ENCODE data around the gene SMOC1.

Gene SMOC1

GRCh38 chr14:69921052-69921451 lies 41.8 kb downstream of the SMOC1 start:
- no peak for TF ChIP-seq CTCF (IDR thresholded peaks at IDR 0.05; ENCODE audit: low read length, missing control alignments)
- DNase-seq (ENCODE audit: low read depth): no peak
- H3K4me3 ChIP-seq (replicated peaks; ENCODE audit: low read depth, low read length): no peak overlapping the region

- H3K4me3 ChIP-seq (replicated peaks; ENCODE audit: low read depth, low read length): no peak overlapping the region
- DNase-seq (ENCODE audit: low read depth): no peak
- no peak for TF ChIP-seq CTCF (IDR thresholded peaks at IDR 0.05; ENCODE audit: low read length, missing control alignments)
Measured at GRCh38 chr14:69922198-69922597, 43.0 kb downstream of the SMOC1 start.

- no peak for TF ChIP-seq CTCF (IDR thresholded peaks at IDR 0.05; ENCODE audit: low read length, missing control alignments)
- no peak for DNase-seq (ENCODE audit: low read depth)
Measured at GRCh38 chr14:69924201-69924600, 45.0 kb downstream of the SMOC1 start.

GRCh38 chr14:69928111-69928523 lies 48.9 kb downstream of the SMOC1 start:
- DNase-seq (ENCODE audit: low read depth): no peak
- no peak for TF ChIP-seq CTCF (IDR thresholded peaks at IDR 0.05; ENCODE audit: low read length, missing control alignments)
- no peak overlapping the region for H3K4me3 ChIP-seq (replicated peaks; ENCODE audit: low read depth, low read length)

More at GRCh38 chr14:69924201-69924600, 45.0 kb downstream of the SMOC1 start:
- no peak overlapping the region for H3K4me3 ChIP-seq (replicated peaks; ENCODE audit: low read depth, low read length)

GRCh38 chr14:69930780-69931379 lies 51.7 kb downstream of the SMOC1 start:
- no peak for TF ChIP-seq CTCF (IDR thresholded peaks at IDR 0.05; ENCODE audit: low read length, missing control alignments)
- DNase-seq (ENCODE audit: low read depth): no peak
- H3K4me3 ChIP-seq (replicated peaks; ENCODE audit: low read depth, low read length): no peak overlapping the region

GRCh38 chr14:69931960-69932359 lies 52.7 kb downstream of the SMOC1 start:
- no peak overlapping the region for H3K4me3 ChIP-seq (replicated peaks; ENCODE audit: low read depth, low read length)
- no peak for DNase-seq (ENCODE audit: low read depth)
- TF ChIP-seq CTCF (IDR thresholded peaks at IDR 0.05; ENCODE audit: low read length, missing control alignments): no peak

- TF ChIP-seq CTCF (IDR thresholded peaks at IDR 0.05; ENCODE audit: low read length, missing control alignments): no peak
- no peak overlapping the region for H3K4me3 ChIP-seq (replicated peaks; ENCODE audit: low read depth, low read length)
- DNase-seq (ENCODE audit: low read depth): no peak
Measured at GRCh38 chr14:69932391-69932790, 53.2 kb downstream of the SMOC1 start.

Measured in fibroblast of pulmonary artery (primary cell).